Measurements from ENCODE around the gene MOCS1.

GRCh38 chr6:39947611-39948068, 13.4 kb upstream of the MOCS1 start:
- no peak for TF ChIP-seq CTCF (IDR thresholded peaks at IDR 0.05)
- TF ChIP-seq POLR2A (IDR thresholded peaks at IDR 0.05) = no peak

All from gastroesophageal sphincter (tissue), 3 donors.